K562 (cell line): ENCODE measurements around the gene CLEC18C.
"Not testable (repeated sequence)": the region's sequence is repeated elsewhere in the genome, so short reads cannot be mapped to it uniquely, and the experiment has no call there.

ENCODE experiments used
- BHLHE40 ChIP-seq: IDR thresholded peaks from 2 replicates; pipeline ENCODE4 v1.6.1; 2011; ENCODE audit warnings: low read length, improper control_type of control experiment
- CHD7 ChIP-seq: fragments of 200-600 bp; sonication (generic); IDR thresholded peaks from one replicate; pipeline ENCODE4 v1.6.1; 2012; ENCODE audit warnings: mild to moderate bottlenecking, low read depth, low read length, inconsistent platforms
- CTCF ChIP-seq, 3 experiments: IDR thresholded peaks in 2 of 3; conservative IDR thresholded peaks in 1 of 3; 2 replicates each; pipeline ENCODE4 v1.5.1; 2011 to 2012; ENCODE audit warnings: low read length in 3 of 3, mild to moderate bottlenecking in 3 of 3, control low read depth in 2 of 3, improper control_type of control experiment in 1 of 3, inconsistent platforms in 1 of 3, low read depth in 1 of 3, mixed read lengths in 1 of 3, moderate library complexity in 1 of 3; ENCODE audit not compliant: insufficient read depth in 2 of 3
- HNRNPUL1 ChIP-seq: fragments of 200-400 bp; formaldehyde crosslinking; IDR thresholded peaks from 2 replicates; pipeline ENCODE4 v1.6.1; 2017; ENCODE audit warnings: low read length
- POLR2A ChIP-seq: fragments of 450-650 bp; conservative IDR thresholded peaks from 2 replicates; pipeline ENCODE4 v1.6.1; 2016
- RBM34 ChIP-seq: fragments of 200-400 bp; formaldehyde crosslinking; IDR thresholded peaks from 2 replicates; pipeline ENCODE4 v1.6.1; 2018; ENCODE audit warnings: low read length, borderline replicate concordance; ENCODE audit not compliant: insufficient read depth
- ZBTB17 ChIP-seq: fragments of 450-650 bp; formaldehyde crosslinking; IDR thresholded peaks from 2 replicates; pipeline ENCODE4 v1.4.0; 2020; ENCODE audit warnings: mild to moderate bottlenecking
- ZNF324 ChIP-seq: fragments of 250-450 bp; sonication (Bioruptor Pico); IDR thresholded peaks from 2 replicates; pipeline ENCODE4 v1.4.0; 2020; ENCODE audit warnings: mild to moderate bottlenecking
- ZNF512 ChIP-seq: IDR thresholded peaks from 2 replicates; pipeline ENCODE4 v1.6.1; 2016; ENCODE audit warnings: missing genetic modification characterization, missing compliant biosample characterization

GRCh38 chr16:70196683-70197300, 23.2 kb downstream of the CLEC18C start:
- TF ChIP-seq CTCF (IDR thresholded peaks at IDR 0.05 in 2 of 3, conservative IDR thresholded peaks at IDR 0.05 in 1 of 3; ENCODE audit: insufficient read depth in 2 of 3, low read depth in 1 of 3, low read length in 3 of 3); POLR2A; HNRNPUL1; ZBTB17 (CRISPR knock-in tag); BHLHE40; ZNF512 (tag); ZNF324 (CRISPR knock-in tag); RBM34; CHD7: not testable (repeated sequence)
